Measurements from ENCODE around the gene BAIAP2L1.

The BAIAP2L1 gene

DNA sequence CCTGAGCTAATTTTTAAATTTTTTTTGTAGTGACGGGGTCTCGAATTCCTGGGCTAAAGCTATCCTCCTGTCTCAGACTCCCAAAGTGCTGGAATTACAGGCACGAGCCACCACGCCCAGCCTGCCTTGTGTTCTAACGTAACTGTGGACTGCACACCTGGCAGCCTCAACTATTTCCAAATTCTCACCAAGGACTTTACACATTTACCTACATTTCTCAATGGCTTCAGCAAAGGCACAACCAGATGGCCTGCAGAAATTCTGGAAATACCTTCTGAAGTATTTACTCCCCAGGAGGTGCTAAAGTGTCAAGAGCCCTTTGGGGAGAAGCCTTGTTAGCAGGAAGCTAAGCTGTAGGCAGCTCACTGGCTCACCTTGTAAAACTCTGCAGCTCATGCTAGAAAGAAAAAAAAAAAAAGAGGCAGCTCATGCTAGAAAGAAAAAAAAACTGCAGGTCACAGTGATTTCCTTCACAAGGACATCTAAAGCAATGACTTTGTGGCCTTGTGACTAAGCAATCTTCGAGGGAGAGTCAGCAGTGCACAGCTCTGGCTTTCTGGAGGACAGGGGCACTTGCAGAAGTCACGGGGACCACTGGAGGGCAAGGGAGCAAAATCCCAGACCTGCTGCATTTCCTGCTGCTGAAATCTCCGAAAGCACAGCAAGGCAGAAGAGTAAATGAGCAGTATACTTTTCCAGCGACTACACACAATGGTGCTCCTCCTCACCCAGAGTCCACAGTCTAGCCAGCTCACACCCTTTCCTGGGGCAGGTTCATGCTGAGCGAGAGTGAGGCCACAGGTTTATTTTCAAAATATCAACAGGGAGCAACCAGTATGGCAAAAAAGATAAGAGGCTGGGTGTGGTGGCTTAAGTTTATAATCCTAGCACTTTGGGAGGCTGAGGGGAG, 40.4 kb downstream of the BAIAP2L1 start:
- no peaks in the 10 kb centered on the region for H3K27me3 ChIP-seq (ENCODE audit: control insufficient read depth, insufficient read depth, low read length, poor library complexity, severe bottlenecking)
- H3K27ac ChIP-seq (ENCODE audit: insufficient read depth, low read depth, low read length, poor library complexity, severe bottlenecking): no peak overlapping the region
- WGBS, 2 experiments: 79 to 82% methylated on average over 10 of the region's 10 CpGs
- H3K36me3 ChIP-seq (ENCODE audit: control insufficient read depth, insufficient read depth, low read length): no peaks in the 10 kb centered on the region
- H3K9me3 ChIP-seq (ENCODE audit: control insufficient read depth, low read length): no peaks in the 10 kb centered on the region
- no peaks in the 10 kb centered on the region for H3K4me1 ChIP-seq (ENCODE audit: control insufficient read depth, insufficient read depth, low read length)
- no peak overlapping the region for H3K4me3 ChIP-seq (ENCODE audit: insufficient read depth, low read depth, low read length)

DNA sequence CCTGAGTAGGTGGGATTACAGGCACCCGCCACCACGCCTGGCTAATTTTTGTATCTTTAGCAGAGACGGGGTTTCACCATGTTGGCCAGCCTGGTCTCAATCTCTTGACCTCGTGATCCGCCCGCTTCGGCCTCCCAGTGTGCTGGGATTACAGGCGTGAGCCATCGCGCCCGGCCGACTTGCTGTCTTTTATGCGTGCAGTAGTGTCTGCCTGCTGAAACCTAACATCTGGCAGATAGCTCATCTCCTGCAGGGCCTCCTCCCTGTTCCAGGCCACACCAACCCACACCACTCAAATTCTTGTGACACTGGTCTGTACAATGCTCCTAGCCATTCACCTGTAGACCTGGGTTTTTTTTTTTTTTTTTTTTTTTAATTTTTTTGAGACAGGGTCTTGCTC, 41.5 kb downstream of the BAIAP2L1 start:
- Histone ChIP-seq H3K9me3 (ENCODE audit: control insufficient read depth, low read length) (no peaks in the 10 kb centered on the region), H3K27me3 (ENCODE audit: control insufficient read depth, insufficient read depth, low read length, poor library complexity, severe bottlenecking) (no peaks in the 10 kb centered on the region), H3K27ac (ENCODE audit: insufficient read depth, low read depth, low read length, poor library complexity, severe bottlenecking) (no peak overlapping the region), H3K36me3 (ENCODE audit: control insufficient read depth, insufficient read depth, low read length) (no peaks in the 10 kb centered on the region), H3K4me1 (ENCODE audit: control insufficient read depth, insufficient read depth, low read length) (no peaks in the 10 kb centered on the region), H3K4me3 (ENCODE audit: insufficient read depth, low read depth, low read length) (no peak overlapping the region)
- WGBS, 2 experiments: 93 to 94% methylated on average over 13 of the region's 13 CpGs

DNA sequence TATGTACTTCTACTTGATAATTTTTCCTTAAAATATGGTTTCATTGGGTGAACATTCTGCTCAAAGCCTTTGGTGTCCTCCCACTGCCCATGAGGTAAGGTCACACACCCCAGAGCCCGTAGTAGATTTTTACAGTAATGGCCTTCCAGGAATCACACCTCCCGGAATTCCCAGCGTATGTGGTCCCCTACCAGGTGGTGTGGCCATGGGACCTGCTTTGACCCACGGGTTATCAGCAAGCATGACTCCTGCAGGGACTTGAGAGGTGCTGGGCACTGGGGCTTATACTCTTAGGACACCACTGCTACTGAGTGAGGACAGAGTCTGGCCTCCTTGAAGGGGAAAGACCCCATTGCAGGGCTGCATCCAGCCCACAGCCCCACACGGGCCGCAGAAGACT, 42.2 kb downstream of the BAIAP2L1 start:
- no peak overlapping the region for H3K27ac ChIP-seq (ENCODE audit: insufficient read depth, low read depth, low read length, poor library complexity, severe bottlenecking)
- WGBS, 2 experiments: 95 to 97% methylated on average over 6 of the region's 6 CpGs
- H3K4me1 ChIP-seq (ENCODE audit: control insufficient read depth, insufficient read depth, low read length): no peaks in the 10 kb centered on the region
- no peaks in the 10 kb centered on the region for H3K9me3 ChIP-seq (ENCODE audit: control insufficient read depth, low read length)
- H3K36me3 ChIP-seq (ENCODE audit: control insufficient read depth, insufficient read depth, low read length): no peaks in the 10 kb centered on the region
- no peak overlapping the region for H3K4me3 ChIP-seq (ENCODE audit: insufficient read depth, low read depth, low read length)
- H3K27me3 ChIP-seq (ENCODE audit: control insufficient read depth, insufficient read depth, low read length, poor library complexity, severe bottlenecking): no peaks in the 10 kb centered on the region

DNA sequence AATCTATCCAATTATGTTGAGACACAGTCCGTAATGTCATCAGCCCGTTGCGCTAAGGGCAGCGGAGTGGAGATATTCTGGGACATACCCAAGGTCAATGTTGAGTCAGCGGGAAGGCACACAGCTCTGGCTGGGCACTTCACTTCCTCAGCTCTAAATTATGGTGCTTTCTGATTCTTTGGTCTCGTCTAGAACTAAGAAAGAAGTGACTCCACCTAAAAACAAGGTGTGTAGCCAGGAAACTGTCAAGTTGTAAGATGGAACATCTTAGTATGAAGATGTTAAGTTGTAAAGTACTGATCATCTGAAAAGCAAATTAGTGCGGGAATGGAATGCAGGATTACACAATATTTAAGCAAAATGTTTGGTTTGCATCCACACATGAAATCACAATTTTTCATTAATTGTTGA, 43.1 kb downstream of the BAIAP2L1 start:
- Histone ChIP-seq H3K27me3 (ENCODE audit: control insufficient read depth, insufficient read depth, low read length, poor library complexity, severe bottlenecking) (no peaks in the 10 kb centered on the region), H3K9me3 (ENCODE audit: control insufficient read depth, low read length) (no peaks in the 10 kb centered on the region), H3K36me3 (ENCODE audit: control insufficient read depth, insufficient read depth, low read length) (no peaks in the 10 kb centered on the region), H3K4me1 (ENCODE audit: control insufficient read depth, insufficient read depth, low read length) (no peaks in the 10 kb centered on the region), H3K4me3 (ENCODE audit: insufficient read depth, low read depth, low read length) (no peak overlapping the region), H3K27ac (ENCODE audit: insufficient read depth, low read depth, low read length, poor library complexity, severe bottlenecking) (no peak overlapping the region)
- WGBS, 2 experiments: 95 to 96% methylated on average over 6 to 7 of the region's 7 CpGs

DNA sequence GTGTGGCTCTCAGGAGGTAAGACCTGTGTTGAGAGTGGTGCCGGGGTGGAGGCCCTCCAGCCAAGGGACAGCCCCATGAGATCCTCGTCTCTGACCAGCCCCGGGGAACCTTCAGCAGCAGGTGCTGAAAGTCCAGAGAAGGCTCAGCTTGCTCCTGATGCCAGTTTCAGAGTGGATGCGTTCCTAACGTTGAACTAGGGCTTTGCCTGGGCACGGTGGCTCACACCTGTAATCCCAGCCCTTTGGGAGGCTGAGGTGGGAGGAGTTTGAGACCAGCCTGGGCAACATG, 45.7 kb downstream of the BAIAP2L1 start:
- WGBS, 2 experiments: 88 to 91% methylated on average over 6 of the region's 6 CpGs
- Histone ChIP-seq H3K9me3 (ENCODE audit: control insufficient read depth, low read length) (no peaks in the 10 kb centered on the region), H3K4me3 (ENCODE audit: insufficient read depth, low read depth, low read length) (no peak overlapping the region), H3K36me3 (ENCODE audit: control insufficient read depth, insufficient read depth, low read length) (no peaks in the 10 kb centered on the region), H3K4me1 (ENCODE audit: control insufficient read depth, insufficient read depth, low read length) (no peaks in the 10 kb centered on the region), H3K27me3 (ENCODE audit: control insufficient read depth, insufficient read depth, low read length, poor library complexity, severe bottlenecking) (no peaks in the 10 kb centered on the region), H3K27ac (ENCODE audit: insufficient read depth, low read depth, low read length, poor library complexity, severe bottlenecking) (no peak overlapping the region)

DNA sequence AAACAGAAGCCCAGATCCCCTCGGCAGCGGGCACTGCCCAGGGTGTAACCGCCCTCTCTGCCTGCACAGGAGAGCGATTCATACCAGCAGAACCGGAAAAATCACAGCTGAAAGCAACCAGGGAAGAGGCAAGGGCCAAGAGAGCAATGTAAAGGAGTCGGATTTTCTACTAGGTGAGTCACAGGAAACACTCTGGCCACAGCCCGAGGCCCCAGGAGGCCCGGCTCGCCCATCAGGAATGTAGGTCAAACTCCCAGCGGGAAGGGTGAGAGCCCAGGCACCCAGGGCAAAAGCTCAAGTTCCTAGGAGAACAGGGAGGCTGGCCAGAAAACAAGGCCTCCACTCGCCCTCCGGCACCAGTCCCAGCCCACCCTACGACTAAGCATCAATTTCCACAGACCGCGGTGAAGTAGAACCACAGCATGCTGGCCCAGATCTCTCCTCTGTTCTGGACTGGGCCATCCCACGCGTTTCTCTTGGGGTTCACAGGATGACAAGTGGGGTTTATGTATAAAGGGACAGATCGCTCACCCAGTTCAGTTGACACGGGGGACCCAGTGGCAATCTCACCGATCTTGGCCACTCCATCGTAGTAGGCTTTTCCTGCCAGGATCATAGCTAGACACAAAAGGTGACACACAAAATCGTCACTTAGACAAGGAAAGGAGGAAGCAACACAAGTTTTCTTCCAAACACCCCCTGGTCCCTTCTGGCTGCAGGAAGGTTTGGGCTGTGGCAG, 46.2 kb downstream of the BAIAP2L1 start:
- H3K9me3 ChIP-seq (ENCODE audit: control insufficient read depth, low read length): no peaks in the 10 kb centered on the region
- H3K4me1 ChIP-seq (ENCODE audit: control insufficient read depth, insufficient read depth, low read length): no peaks in the 10 kb centered on the region
- H3K4me3 ChIP-seq (ENCODE audit: insufficient read depth, low read depth, low read length): no peak overlapping the region
- no peak overlapping the region for H3K27ac ChIP-seq (ENCODE audit: insufficient read depth, low read depth, low read length, poor library complexity, severe bottlenecking)
- H3K36me3 ChIP-seq (ENCODE audit: control insufficient read depth, insufficient read depth, low read length): no peaks in the 10 kb centered on the region
- WGBS, 2 experiments: 90 to 91% methylated on average over 22 of the region's 22 CpGs
- no peaks in the 10 kb centered on the region for H3K27me3 ChIP-seq (ENCODE audit: control insufficient read depth, insufficient read depth, low read length, poor library complexity, severe bottlenecking)

DNA sequence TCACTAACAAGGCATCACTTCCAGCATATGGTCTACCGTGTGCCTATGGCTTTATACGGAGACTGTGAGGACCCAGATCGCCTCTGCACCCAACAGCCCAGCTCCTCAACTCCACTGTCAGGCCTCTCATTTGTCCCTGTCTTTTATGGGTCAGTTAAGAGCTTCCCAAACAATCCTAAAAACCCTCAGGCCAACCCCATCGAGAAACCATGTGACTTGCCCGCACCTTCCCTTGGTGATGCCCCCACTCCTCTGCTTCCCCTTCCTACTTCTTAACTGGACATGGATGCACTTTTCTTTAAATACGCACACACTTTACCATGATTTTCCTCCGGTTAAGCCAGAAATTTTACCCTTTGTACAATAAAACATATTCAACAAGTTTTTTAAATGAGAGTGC, 46.8 kb downstream of the BAIAP2L1 start:
- 93 to 95% methylated on average over 6 to 7 of the region's 7 CpGs for WGBS, 2 experiments
- Histone ChIP-seq H3K4me1 (ENCODE audit: control insufficient read depth, insufficient read depth, low read length) (no peaks in the 10 kb centered on the region), H3K27ac (ENCODE audit: insufficient read depth, low read depth, low read length, poor library complexity, severe bottlenecking) (no peak overlapping the region)

DNA sequence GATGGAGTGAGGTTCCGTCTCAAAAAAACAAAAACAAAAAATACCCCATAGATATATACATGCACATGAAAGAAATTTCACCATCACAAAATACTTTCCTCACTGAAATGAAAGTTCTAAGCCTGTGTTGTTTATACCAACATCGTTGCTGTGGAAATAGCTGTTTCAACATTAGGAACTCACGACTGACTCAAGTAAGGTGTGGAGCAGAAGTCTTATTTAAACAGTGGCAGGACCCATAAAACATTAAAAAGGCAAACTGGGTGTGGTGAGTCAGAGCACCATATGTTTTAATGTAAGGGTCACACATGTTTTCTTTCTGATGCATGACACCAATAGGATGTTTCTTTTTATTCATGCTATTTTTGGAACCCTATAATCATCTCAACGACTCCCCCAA, 48.3 kb downstream of the BAIAP2L1 start:
- Histone ChIP-seq H3K27me3 (ENCODE audit: control insufficient read depth, insufficient read depth, low read length, poor library complexity, severe bottlenecking) (no peaks in the 10 kb centered on the region), H3K4me1 (ENCODE audit: control insufficient read depth, insufficient read depth, low read length) (no peaks in the 10 kb centered on the region), H3K4me3 (ENCODE audit: insufficient read depth, low read depth, low read length) (no peak overlapping the region), H3K27ac (ENCODE audit: insufficient read depth, low read depth, low read length, poor library complexity, severe bottlenecking) (no peak overlapping the region), H3K36me3 (ENCODE audit: control insufficient read depth, insufficient read depth, low read length) (no peaks in the 10 kb centered on the region), H3K9me3 (ENCODE audit: control insufficient read depth, low read length) (no peaks in the 10 kb centered on the region)
- 93% methylated on average over 4 of the region's 4 CpGs for WGBS, 2 experiments

More for the DNA sequence above, 46.8 kb downstream of the BAIAP2L1 start:
- Histone ChIP-seq H3K27me3 (ENCODE audit: control insufficient read depth, insufficient read depth, low read length, poor library complexity, severe bottlenecking) (no peaks in the 10 kb centered on the region), H3K9me3 (ENCODE audit: control insufficient read depth, low read length) (no peaks in the 10 kb centered on the region), H3K36me3 (ENCODE audit: control insufficient read depth, insufficient read depth, low read length) (no peaks in the 10 kb centered on the region), H3K4me3 (ENCODE audit: insufficient read depth, low read depth, low read length) (no peak overlapping the region)

DNA sequence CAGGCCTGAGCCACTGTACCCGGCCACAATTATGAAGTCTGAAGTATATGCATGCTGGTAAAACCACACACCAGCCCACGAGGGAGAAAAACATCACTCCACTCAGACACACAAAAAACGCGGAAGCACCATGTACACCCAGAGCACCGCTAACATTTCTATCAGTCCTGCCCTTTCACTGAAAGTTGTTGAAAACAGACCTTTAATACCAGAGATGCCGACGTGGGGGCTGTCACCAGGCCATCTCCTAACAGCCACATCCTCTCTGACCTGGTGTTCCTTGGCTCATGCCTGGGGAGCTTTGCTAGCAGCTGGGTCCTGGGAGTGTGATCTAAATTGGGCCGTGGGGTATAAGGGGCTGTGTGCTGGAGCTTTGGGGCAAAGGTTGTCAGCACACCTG, 49.8 kb downstream of the BAIAP2L1 start:
- no peaks in the 10 kb centered on the region for H3K27me3 ChIP-seq (ENCODE audit: control insufficient read depth, insufficient read depth, low read length, poor library complexity, severe bottlenecking)
- WGBS, 2 experiments: 95 to 97% methylated on average over 8 of the region's 8 CpGs
- no peaks in the 10 kb centered on the region for H3K36me3 ChIP-seq (ENCODE audit: control insufficient read depth, insufficient read depth, low read length)
- no peak overlapping the region for H3K27ac ChIP-seq (ENCODE audit: insufficient read depth, low read depth, low read length, poor library complexity, severe bottlenecking)
- no peaks in the 10 kb centered on the region for H3K9me3 ChIP-seq (ENCODE audit: control insufficient read depth, low read length)
- H3K4me1 ChIP-seq (ENCODE audit: control insufficient read depth, insufficient read depth, low read length): no peaks in the 10 kb centered on the region
- H3K4me3 ChIP-seq (ENCODE audit: insufficient read depth, low read depth, low read length): no peak overlapping the region

DNA sequence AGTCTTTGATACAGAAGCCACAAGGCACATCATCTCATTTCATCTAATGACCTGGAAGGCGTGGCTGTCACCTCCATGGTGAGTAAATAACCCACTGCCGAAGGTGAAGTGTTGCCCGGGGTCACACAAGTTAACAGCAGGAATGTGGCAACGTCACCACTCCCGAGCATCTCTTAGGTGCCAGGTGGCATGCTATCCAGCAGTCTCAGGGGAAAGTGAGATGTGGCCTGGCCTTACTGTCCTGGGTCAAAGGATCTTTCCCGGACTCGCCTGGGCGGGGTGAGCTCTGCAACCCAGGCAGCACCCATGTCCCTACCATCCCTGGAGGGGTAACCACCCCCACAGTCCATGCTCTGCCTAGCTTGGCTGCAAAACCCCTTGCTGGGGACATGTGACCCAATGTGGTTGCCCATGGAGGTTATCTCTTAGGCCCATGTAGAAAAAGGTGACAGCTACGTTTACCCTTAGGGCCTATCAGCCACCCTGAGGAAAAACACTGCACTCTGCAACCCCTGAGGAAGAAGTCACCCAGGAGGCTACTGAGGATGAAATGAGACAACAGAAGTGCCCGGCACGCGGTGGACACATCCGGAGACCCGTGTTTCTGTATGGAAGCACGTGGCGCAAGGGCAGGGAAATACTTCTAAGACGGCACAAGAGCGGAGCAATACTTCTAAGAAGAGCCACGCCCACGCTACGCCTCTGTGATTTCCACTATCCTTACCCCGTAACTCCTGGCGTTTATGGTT, 52.0 kb downstream of the BAIAP2L1 start:
- H3K4me3 ChIP-seq (ENCODE audit: insufficient read depth, low read depth, low read length): no peak overlapping the region
- 95% methylated on average over 23 of the region's 23 CpGs for WGBS, 2 experiments
- H3K27ac ChIP-seq (ENCODE audit: insufficient read depth, low read depth, low read length, poor library complexity, severe bottlenecking): no peak overlapping the region
- no peaks in the 10 kb centered on the region for H3K4me1 ChIP-seq (ENCODE audit: control insufficient read depth, insufficient read depth, low read length)
- H3K36me3 ChIP-seq (ENCODE audit: control insufficient read depth, insufficient read depth, low read length): no peaks in the 10 kb centered on the region
- no peaks in the 10 kb centered on the region for H3K9me3 ChIP-seq (ENCODE audit: control insufficient read depth, low read length)
- H3K27me3 ChIP-seq (ENCODE audit: control insufficient read depth, insufficient read depth, low read length, poor library complexity, severe bottlenecking): no peaks in the 10 kb centered on the region
